Daoy (cell line): ENCODE results near the gene ARHGAP15. TPM values are rescaled to one million over a fixed set of nuclear protein-coding genes. Genes with fewer than 3 reads are reported as not detected.

Source experiments
- DNase-seq: peaks from one replicate; pipeline ENCODE4 v3.0.0-alpha.2; 2015; ENCODE audit warnings: low read depth
- total RNA-seq: library from RNA; depleted of rRNA; stranded (reverse); fragments of >200 nt; shearing (Covaris generic); gene quantifications from 2 replicates; pipeline ENCODE4 v1.2.3, GENCODE V29; 2014

The ARHGAP15 gene
- total RNA-seq, 1 experiment from 2014 or later = 1.4 TPM

- DNase-seq = no peak
Measured at GRCh38 chr2:143453981-143454511, 324.8 kb downstream of the ARHGAP15 start.

- no peak for DNase-seq
Measured at GRCh38 chr2:143455317-143455716, 326.1 kb downstream of the ARHGAP15 start.

- no peak for DNase-seq
Measured at GRCh38 chr2:143458258-143459190, 329.3 kb downstream of the ARHGAP15 start.

DNA sequence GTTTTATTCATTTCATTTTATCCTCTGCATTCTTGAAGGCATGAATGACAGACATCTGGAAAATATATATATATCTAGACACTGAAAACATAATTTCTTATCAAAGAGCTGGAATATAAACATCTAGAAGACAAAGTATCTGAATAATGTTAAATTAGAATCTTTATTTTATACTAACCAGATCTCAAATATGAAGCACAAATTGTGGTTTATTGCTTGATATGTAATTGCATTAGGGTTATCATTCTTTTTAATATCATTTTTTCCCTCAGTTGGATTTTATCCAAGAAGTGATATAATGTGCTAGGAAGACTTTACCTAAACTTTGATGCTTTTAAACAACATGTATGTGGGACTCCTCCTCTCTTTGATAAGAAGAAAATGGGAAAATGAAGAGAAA lies 331.2 kb downstream of the ARHGAP15 start:
- DNase-seq = no peak

- DNase-seq = peak; percentile 5
Measured at GRCh38 chr2:143463719-143464118, 334.5 kb downstream of the ARHGAP15 start.

GRCh38 chr2:143466391-143466790 lies 337.2 kb downstream of the ARHGAP15 start:
- no peak for DNase-seq

GRCh38 chr2:143467011-143467410 lies 337.8 kb downstream of the ARHGAP15 start:
- DNase-seq = no peak

- DNase-seq = no peak
Measured at GRCh38 chr2:143468341-143468888, 339.2 kb downstream of the ARHGAP15 start.

DNA sequence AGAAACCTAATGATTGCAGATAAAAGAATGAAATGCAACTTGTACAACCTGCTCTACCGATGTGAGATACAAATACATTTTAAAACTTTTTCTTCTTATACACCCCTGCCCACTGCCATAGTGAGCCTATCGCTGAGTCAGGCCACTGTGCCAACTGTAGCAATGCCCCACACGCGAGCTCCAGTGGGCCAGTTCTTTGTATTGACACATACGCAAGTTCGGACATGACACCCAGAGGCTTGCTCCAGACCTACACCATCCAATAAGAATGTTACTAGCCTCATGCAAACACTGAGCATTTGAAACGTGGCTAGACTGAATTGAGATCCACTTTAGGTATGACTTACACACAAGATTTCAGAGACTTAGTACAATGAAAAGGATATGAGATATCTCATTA lies 340.1 kb downstream of the ARHGAP15 start:
- no peak for DNase-seq

DNA sequence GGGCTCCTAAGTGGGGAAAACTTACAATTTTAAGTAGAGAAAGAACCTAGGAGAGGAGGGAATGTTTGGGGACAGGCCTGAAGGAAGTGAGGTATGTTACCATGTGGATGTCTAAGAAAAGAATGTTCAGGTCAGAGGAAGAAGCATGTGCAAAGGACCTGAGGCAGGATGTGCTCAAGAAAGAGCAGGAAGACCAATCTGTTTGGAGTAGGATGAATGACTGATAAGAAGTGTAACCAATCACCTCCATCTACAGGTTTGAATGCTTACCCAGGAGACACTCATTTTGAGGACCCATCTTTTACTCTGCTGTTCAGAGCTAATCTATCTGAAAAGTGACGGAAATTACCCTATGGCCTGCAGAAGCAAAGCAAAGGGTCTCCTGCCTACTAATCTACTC lies 342.3 kb downstream of the ARHGAP15 start:
- no peak for DNase-seq

DNA sequence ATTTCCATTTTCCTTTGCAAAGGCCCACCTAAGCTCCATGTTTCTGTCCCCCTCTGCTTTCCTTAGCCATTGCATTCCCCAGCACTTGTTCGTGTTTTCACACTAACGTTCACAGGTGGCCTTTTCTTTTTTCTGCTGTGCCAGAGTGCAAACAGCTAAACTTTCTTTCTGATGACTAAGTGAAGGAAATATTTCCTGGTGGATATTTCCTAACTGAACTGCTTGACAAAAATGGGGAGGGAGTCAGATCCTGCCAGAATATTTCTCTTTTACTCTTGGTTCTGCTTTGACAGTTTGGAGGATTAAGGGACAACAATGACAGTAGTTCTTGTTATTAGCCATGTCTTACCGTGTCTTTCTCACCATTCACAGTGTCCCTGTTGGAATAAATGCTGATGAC lies 344.0 kb downstream of the ARHGAP15 start:
- peak; percentile 10 for DNase-seq

GRCh38 chr2:143473820-143474219 lies 344.6 kb downstream of the ARHGAP15 start:
- no peak for DNase-seq

DNA sequence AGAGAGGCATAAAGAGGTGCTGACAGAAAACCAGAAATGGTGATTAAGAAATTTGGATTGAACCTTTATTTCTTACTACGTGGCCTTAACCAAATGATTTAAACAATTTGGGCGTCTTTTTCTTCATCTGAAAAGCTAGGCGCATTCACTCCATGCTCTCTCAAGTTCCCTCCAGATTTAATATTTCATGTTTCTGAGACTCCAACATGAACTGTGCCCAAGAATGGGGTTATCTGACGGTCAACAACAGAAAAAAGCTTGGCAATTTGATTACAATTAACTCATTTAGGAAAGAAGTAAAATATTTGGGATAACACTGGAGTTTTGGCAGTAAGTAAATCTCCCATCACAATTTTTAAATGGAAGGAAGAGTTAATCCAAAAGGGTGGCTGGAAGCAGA lies 345.4 kb downstream of the ARHGAP15 start:
- no peak for DNase-seq

DNA sequence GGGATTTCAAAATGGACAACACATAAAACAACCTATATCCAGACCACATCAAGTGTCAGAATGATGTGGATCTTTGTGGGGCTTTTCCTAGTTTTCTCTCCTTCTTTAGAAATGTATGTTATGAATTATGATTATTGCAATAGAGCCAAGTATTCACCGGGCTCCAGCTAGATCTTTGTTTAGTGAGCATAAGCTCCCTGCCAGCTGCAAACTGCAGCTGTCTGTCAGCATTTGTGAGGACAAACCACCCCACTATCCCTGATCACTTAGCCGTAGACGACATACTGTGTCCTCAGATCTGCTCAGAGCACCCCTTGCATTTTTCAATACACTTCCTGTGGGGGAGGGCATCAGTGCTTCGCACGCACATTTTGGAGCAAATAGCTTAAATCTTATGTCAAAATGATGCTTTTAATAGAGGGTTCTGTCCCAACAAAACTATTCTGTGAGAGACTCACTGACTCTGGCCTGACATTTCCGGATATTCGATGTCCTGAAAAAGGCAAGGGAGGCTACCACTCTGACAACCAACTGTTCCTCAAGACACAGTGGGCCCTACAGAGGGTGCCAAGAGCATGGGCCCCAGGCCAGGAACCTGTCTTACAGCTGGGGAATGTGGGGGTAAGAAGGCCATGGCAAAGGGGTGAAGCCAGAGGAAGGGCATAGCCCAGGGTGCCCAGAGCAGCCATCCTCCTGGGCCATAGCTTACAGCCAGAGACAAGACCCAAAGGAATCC lies 346.0 kb downstream of the ARHGAP15 start:
- DNase-seq = no peak

GRCh38 chr2:143476336-143477087 lies 347.3 kb downstream of the ARHGAP15 start:
- DNase-seq = no peak

- DNase-seq = no peak
Measured at GRCh38 chr2:143477714-143478443, 348.7 kb downstream of the ARHGAP15 start.

GRCh38 chr2:143480086-143480485 lies 350.9 kb downstream of the ARHGAP15 start:
- no peak for DNase-seq

DNA sequence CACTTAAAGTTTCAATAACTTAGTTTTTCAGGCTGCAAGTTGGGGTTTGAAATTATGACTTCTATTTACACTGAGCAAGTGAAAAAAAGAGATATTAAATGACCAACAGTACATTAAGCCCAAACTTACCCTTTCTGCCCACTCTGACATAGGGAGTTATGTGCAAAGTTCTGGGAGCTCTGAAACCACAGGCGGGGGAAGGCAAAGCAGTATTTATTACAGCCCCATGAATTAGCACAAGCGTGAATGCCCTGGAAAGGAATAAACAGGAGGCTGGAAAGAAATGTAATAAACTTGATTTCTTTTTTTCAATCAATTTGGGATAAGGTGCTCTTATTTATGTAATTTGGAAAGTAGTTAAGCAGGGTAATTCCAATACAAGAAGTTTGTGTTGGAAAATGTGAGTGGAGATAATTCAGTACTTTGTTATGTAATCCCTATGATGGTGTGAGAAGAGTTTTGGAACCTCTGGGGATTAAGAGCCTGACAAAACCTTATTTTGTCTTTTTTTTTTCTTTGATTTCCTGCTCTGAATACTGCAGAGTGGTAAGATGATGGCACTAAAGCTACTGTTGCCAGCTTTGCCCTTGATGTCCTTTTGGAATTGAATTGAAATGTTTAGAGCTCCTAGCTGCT lies 351.5 kb downstream of the ARHGAP15 start:
- DNase-seq = no peak

- no peak for DNase-seq
Measured at GRCh38 chr2:143481237-143481623, 352.0 kb downstream of the ARHGAP15 start.

GRCh38 chr2:143481733-143482132 lies 352.5 kb downstream of the ARHGAP15 start:
- no peak for DNase-seq
